ENCODE measurements around the gene EEPD1. TPM values are rescaled to one million over a fixed set of nuclear protein-coding genes. Genes with fewer than 3 reads are reported as not detected.
A peak's percentile ranks its signal among the peaks of the same experiment; 100 is the strongest.

Gene EEPD1
- total and polyA plus RNA-seq, 10 donors: 7.7 to 23.4 (median 14.6) TPM

GRCh38 chr7:36296284-36296683, 143.2 kb downstream of the EEPD1 start:
- WGBS, 5 donors: 80 to 94% (median 84%) methylated on average over 1 of the region's 1 CpG
- peaks cover 12 to 48% (median 32%) of the 10 kb centered on the region in 6 donors for H3K4me1 ChIP-seq
- peaks cover 0 to 3% (median 0%) of the 10 kb centered on the region in 7 donors for H3K27me3 ChIP-seq (replicated peaks in 1 of 7)
- no peaks in the 10 kb centered on the region for H3K9me3 ChIP-seq
- DNase-seq: no peak
- H3K27ac ChIP-seq: no peak overlapping the region
- no peak overlapping the region for H3K4me3 ChIP-seq
- intact Hi-C loops (cut with DNase I; ENCODE audit: low total_unique reads): no loop called here
- TF ChIP-seq POLR2A (IDR thresholded peaks at IDR 0.05): no peak
- TF ChIP-seq CTCF (IDR thresholded peaks at IDR 0.05 in 8 of 11, conservative IDR thresholded peaks at IDR 0.05 in 3 of 11): no peak
- no peak for TF ChIP-seq POLR2AphosphoS5 (IDR thresholded peaks at IDR 0.05)
- peaks cover 0 to 37% (median 4%) of the 10 kb centered on the region in 6 donors for H3K36me3 ChIP-seq

- Histone ChIP-seq H3K27ac (no peak overlapping the region), H3K9me3 (no peaks in the 10 kb centered on the region), H3K27me3 (replicated peaks in 1 of 7) (no peaks in the 10 kb centered on the region), H3K36me3 (peaks cover 0 to 37% (median 4%) of the 10 kb centered on the region in 6 donors), H3K4me3 (no peak overlapping the region), H3K4me1 (peaks cover 12 to 38% (median 24%) of the 10 kb centered on the region in 6 donors)
- TF ChIP-seq CTCF (IDR thresholded peaks at IDR 0.05 in 8 of 11, conservative IDR thresholded peaks at IDR 0.05 in 3 of 11) (no peak), POLR2AphosphoS5 (IDR thresholded peaks at IDR 0.05) (no peak), POLR2A (IDR thresholded peaks at IDR 0.05) (no peak)
- WGBS, 5 donors: 93 to 96% (median 94%) methylated on average over 7 of the region's 7 CpGs
- DNase-seq: no peak
- intact Hi-C loops (cut with DNase I; ENCODE audit: low total_unique reads): no loop called here
Observed at GRCh38 chr7:36297364-36298009, 144.4 kb downstream of the EEPD1 start.

GRCh38 chr7:36298106-36298505, 145.1 kb downstream of the EEPD1 start:
- H3K4me3 ChIP-seq: no peak overlapping the region
- no peaks in the 10 kb centered on the region for H3K9me3 ChIP-seq
- 44 to 55% (median 48%) methylated on average over 4 of the region's 4 CpGs for WGBS, 5 donors
- TF ChIP-seq POLR2A (IDR thresholded peaks at IDR 0.05) (no peak), CTCF (IDR thresholded peaks at IDR 0.05 in 8 of 11, conservative IDR thresholded peaks at IDR 0.05 in 3 of 11) (no peak), POLR2AphosphoS5 (IDR thresholded peaks at IDR 0.05) (peak in 2 of 3 donors; percentile 14 to 40)
- DNase-seq: no peak
- H3K27ac ChIP-seq: no peak overlapping the region
- peaks cover 0 to 37% (median 4%) of the 10 kb centered on the region in 6 donors for H3K36me3 ChIP-seq
- intact Hi-C loops (cut with DNase I; ENCODE audit: low total_unique reads): no loop called here
- H3K27me3 ChIP-seq (replicated peaks in 1 of 7): no peaks in the 10 kb centered on the region
- peaks cover 12 to 41% (median 24%) of the 10 kb centered on the region in 6 donors for H3K4me1 ChIP-seq

DNA sequence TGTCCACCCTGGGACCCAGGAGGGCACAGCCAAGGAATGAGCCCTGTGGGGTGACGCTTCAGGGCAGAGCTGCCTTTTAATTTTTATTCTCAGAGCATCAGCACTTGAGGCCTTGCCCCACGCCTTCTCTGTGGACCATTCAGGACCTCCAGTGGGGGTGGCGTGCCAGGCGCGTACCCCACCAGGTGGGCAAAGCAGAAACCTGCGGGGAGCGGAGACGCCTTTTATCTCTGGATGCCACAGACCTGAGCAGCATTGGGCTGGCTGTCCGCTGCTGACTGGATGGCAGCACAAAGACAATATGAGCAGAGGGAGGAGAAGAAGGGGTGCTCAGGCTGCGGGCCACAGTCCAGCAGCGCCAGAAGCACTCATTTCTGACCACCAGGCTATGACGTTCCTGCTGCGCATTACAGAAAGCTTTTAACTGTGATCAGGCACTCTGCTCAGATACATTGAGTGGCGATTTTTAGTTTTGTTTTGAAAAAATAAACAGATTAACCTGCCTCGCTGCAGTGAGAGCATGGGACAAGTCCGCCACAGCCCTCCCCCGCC, 146.2 kb downstream of the EEPD1 start:
- Histone ChIP-seq H3K36me3 (peaks cover 0 to 37% (median 4%) of the 10 kb centered on the region in 6 donors), H3K4me3 (no peak overlapping the region), H3K27me3 (replicated peaks in 1 of 7) (no peaks in the 10 kb centered on the region), H3K27ac (no peak overlapping the region), H3K4me1 (peaks cover 12 to 53% (median 28%) of the 10 kb centered on the region in 6 donors), H3K9me3 (no peaks in the 10 kb centered on the region)
- intact Hi-C loops (cut with DNase I; ENCODE audit: low total_unique reads): no loop called here
- no peak for DNase-seq
- WGBS, 5 donors: 95 to 97% (median 96%) methylated on average over 14 to 17 of the region's 17 CpGs
- TF ChIP-seq CTCF (IDR thresholded peaks at IDR 0.05 in 8 of 11, conservative IDR thresholded peaks at IDR 0.05 in 3 of 11): no peak
- TF ChIP-seq POLR2AphosphoS5 (IDR thresholded peaks at IDR 0.05): no peak
- no peak for TF ChIP-seq POLR2A (IDR thresholded peaks at IDR 0.05)

All from spleen (tissue), 11 donors.